CD4-positive, CD25-positive, alpha-beta regulatory T cell (primary cell): Measurements from ENCODE around the gene VWA7. TPM values are rescaled to one million over a fixed set of nuclear protein-coding genes. Genes with fewer than 3 reads are reported as not detected.

Experiments
- ATAC-seq, 2 donors: fragments of 150-1000 bp; cut with Tn5 transposase; one replicate each; pipeline ENCODE4 v1.10.0; 2021; ENCODE audit warnings: low read depth in 2 of 2, moderate number of reproducible peaks in 2 of 2, moderate library complexity in 1 of 2
- DNase-seq, 3 donors: peaks; one replicate each; pipeline versions ENCODE4 v3.0.0 to v3.0.0-alpha.2; 2012 to 2022; ENCODE audit warnings: mixed read lengths in 1 of 3
- H3K27ac ChIP-seq: one replicate; pipeline ENCODE4 v1.7.0; 2013; ENCODE audit warnings: mild to moderate bottlenecking, low read length; ENCODE audit not compliant: insufficient read depth, poor library complexity, severe bottlenecking
- H3K27me3 ChIP-seq: one replicate; pipeline ENCODE4 v1.7.0; 2013; ENCODE audit warnings: low read length; ENCODE audit not compliant: control insufficient read depth, insufficient read depth
- H3K36me3 ChIP-seq: one replicate; pipeline ENCODE4 v1.7.0; 2013; ENCODE audit warnings: mild to moderate bottlenecking, low read length, moderate library complexity; ENCODE audit not compliant: control insufficient read depth, insufficient read depth
- H3K4me1 ChIP-seq: 2 replicates; pipeline ENCODE4 v1.7.0; 2013; ENCODE audit warnings: mild to moderate bottlenecking, low read length; ENCODE audit not compliant: insufficient read depth, control insufficient read depth, poor library complexity, severe bottlenecking
- H3K4me3 ChIP-seq: one replicate; pipeline ENCODE4 v1.7.0; 2013; ENCODE audit warnings: low read depth, mild to moderate bottlenecking, low read length, moderate library complexity
- H3K9me3 ChIP-seq, 2 experiments: 1 replicate in 1 of 2; 2 replicates in 1 of 2; pipeline ENCODE4 v1.7.0; 2013; ENCODE audit warnings: low read length in 2 of 2, mild to moderate bottlenecking in 1 of 2, moderate library complexity in 1 of 2; ENCODE audit not compliant: control insufficient read depth in 2 of 2
- H3K27ac Mint-ChIP-seq, 3 donors: one replicate each; pipeline ENCODE4 v1.8.0; 2020 to 2022; ENCODE audit warnings: mild to moderate bottlenecking in 3 of 3, mixed read lengths in 3 of 3, moderate library complexity in 2 of 3
- H3K27me3 Mint-ChIP-seq: one replicate; pipeline ENCODE4 v1.8.0; 2022; ENCODE audit warnings: mild to moderate bottlenecking, mixed read lengths
- H3K36me3 Mint-ChIP-seq: one replicate; pipeline ENCODE4 v1.8.0; 2020; ENCODE audit warnings: mixed read lengths
- H3K4me1 Mint-ChIP-seq, 4 donors: one replicate each; pipeline ENCODE4 v1.8.0; 2020 to 2022; ENCODE audit warnings: mixed read lengths in 4 of 4, mild to moderate bottlenecking in 1 of 4
- H3K4me3 Mint-ChIP-seq, 4 donors: one replicate each; pipeline ENCODE4 v1.8.0; 2020 to 2022; ENCODE audit warnings: mild to moderate bottlenecking in 4 of 4, mixed read lengths in 4 of 4, moderate library complexity in 3 of 4
- H3K9me3 Mint-ChIP-seq, 7 donors: one replicate each; pipeline ENCODE4 v1.8.0; 2020 to 2022; ENCODE audit warnings: mixed read lengths in 7 of 7, mild to moderate bottlenecking in 3 of 7, moderate library complexity in 2 of 7
- polyA plus RNA-seq, 4 donors: library from polyadenylated mRNA; unstranded; fragments of 300-500 nt; fragmentation: Illumina TruSeq; gene quantifications; one replicate each; pipeline ENCODE4 v1.2.3, GENCODE V29; 2021
- total RNA-seq: library from RNA; stranded (reverse); gene quantifications from one replicate; pipeline ENCODE4 v1.2.3, GENCODE V29; 2022

Gene VWA7
- total and polyA plus RNA-seq, 5 donors from 2014 or later = 0.91 to 6.8 (median 1.2) TPM

GRCh38 chr6:31721351-31722020 lies 55.6 kb downstream of the VWA7 start, which contains the start of gene LY6G6C:
TSS of gene LY6G6C (minus strand) at chr6:31721746. CDS start at chr6:31721679, 67 bp downstream.
- Histone ChIP-seq H3K36me3 (no peaks in the 10 kb centered on the region), H3K27me3 (no peaks in the 10 kb centered on the region), H3K4me3 (no peak within 1 kb of the TSS), H3K9me3 (no peaks in the 10 kb centered on the region), H3K27ac (no peak within 1 kb of the TSS), H3K4me1 (no peaks in the 10 kb centered on the region)
- H3K27me3 Mint-ChIP-seq = no peaks in the 10 kb centered on the region
- H3K4me3 Mint-ChIP-seq = no peak within 1 kb of the TSS
- peaks cover 0 to 4% (median 2%) of the 10 kb centered on the region in 4 donors for H3K4me1 Mint-ChIP-seq
- H3K27ac Mint-ChIP-seq = peak within 1 kb of the TSS in 1 of 3 donors; percentile 84
- ATAC-seq (no peak), DNase-seq (no peak)
- peaks cover 0 to 1% (median 0%) of the 10 kb centered on the region in 7 donors for H3K9me3 Mint-ChIP-seq
- H3K36me3 Mint-ChIP-seq = peaks cover 4% of the 10 kb centered on the region

GRCh38 chr6:31720196-31720770 lies 56.8 kb downstream of the VWA7 start:
- Histone ChIP-seq H3K27me3 (no peaks in the 10 kb centered on the region), H3K27ac (no peak overlapping the region), H3K4me1 (no peaks in the 10 kb centered on the region), H3K4me3 (no peak overlapping the region), H3K9me3 (no peaks in the 10 kb centered on the region), H3K36me3 (no peaks in the 10 kb centered on the region)
- DNase-seq (no peak), ATAC-seq (no peak)
- no peak overlapping the region for H3K4me3 Mint-ChIP-seq
- no peaks in the 10 kb centered on the region for H3K36me3 Mint-ChIP-seq
- no peaks in the 10 kb centered on the region for H3K4me1 Mint-ChIP-seq
- H3K27me3 Mint-ChIP-seq = no peaks in the 10 kb centered on the region
- no peaks in the 10 kb centered on the region for H3K9me3 Mint-ChIP-seq
- H3K27ac Mint-ChIP-seq = no peak overlapping the region

GRCh38 chr6:31719001-31719400 lies 58.1 kb downstream of the VWA7 start:
- H3K4me1 ChIP-seq = no peaks in the 10 kb centered on the region

GRCh38 chr6:31718265-31718664 lies 58.9 kb downstream of the VWA7 start:
- ATAC-seq (no peak), DNase-seq (no peak)
- no peaks in the 10 kb centered on the region for H3K4me1 ChIP-seq
- no peaks in the 10 kb centered on the region for H3K9me3 ChIP-seq
- Mint-ChIP-seq H3K4me3 (no peak overlapping the region), H3K27me3 (no peaks in the 10 kb centered on the region), H3K9me3 (no peaks in the 10 kb centered on the region), H3K36me3 (no peaks in the 10 kb centered on the region), H3K27ac (no peak overlapping the region), H3K4me1 (peaks cover 0 to 3% (median under 1%) of the 10 kb centered on the region in 4 donors)
- H3K27me3 ChIP-seq = no peaks in the 10 kb centered on the region
- H3K27ac ChIP-seq = no peak overlapping the region
- no peaks in the 10 kb centered on the region for H3K36me3 ChIP-seq
- no peak overlapping the region for H3K4me3 ChIP-seq

More at GRCh38 chr6:31719001-31719400, 58.1 kb downstream of the VWA7 start:
- H3K9me3 Mint-ChIP-seq = no peaks in the 10 kb centered on the region
- no peaks in the 10 kb centered on the region for H3K36me3 Mint-ChIP-seq
- no peaks in the 10 kb centered on the region for H3K27me3 Mint-ChIP-seq
- Histone ChIP-seq H3K4me3 (no peak overlapping the region), H3K36me3 (no peaks in the 10 kb centered on the region), H3K27me3 (no peaks in the 10 kb centered on the region), H3K27ac (no peak overlapping the region), H3K9me3 (no peaks in the 10 kb centered on the region)
- peaks cover 0 to 2% (median under 1%) of the 10 kb centered on the region in 4 donors for H3K4me1 Mint-ChIP-seq
- DNase-seq = no peak
- no peak for ATAC-seq
- no peak overlapping the region for H3K27ac Mint-ChIP-seq
- no peak overlapping the region for H3K4me3 Mint-ChIP-seq

- H3K27ac Mint-ChIP-seq = peak overlapping the region in 1 of 3 donors; percentile 15
- no peak overlapping the region for H3K4me3 Mint-ChIP-seq
- no peaks in the 10 kb centered on the region for H3K4me1 ChIP-seq
- no peaks in the 10 kb centered on the region for H3K36me3 ChIP-seq
- no peak for DNase-seq
- H3K27ac ChIP-seq = no peak overlapping the region
- H3K9me3 Mint-ChIP-seq = no peaks in the 10 kb centered on the region
- H3K27me3 Mint-ChIP-seq = peaks cover 1% of the 10 kb centered on the region
- no peaks in the 10 kb centered on the region for H3K36me3 Mint-ChIP-seq
- peaks cover 0 to 3% (median under 1%) of the 10 kb centered on the region in 4 donors for H3K4me1 Mint-ChIP-seq
- H3K9me3 ChIP-seq = no peaks in the 10 kb centered on the region
- no peak for ATAC-seq
- H3K4me3 ChIP-seq = no peak overlapping the region
- no peaks in the 10 kb centered on the region for H3K27me3 ChIP-seq
Measured at GRCh38 chr6:31717499-31718222, 59.5 kb downstream of the VWA7 start.

Other genes starting within 250 kb of the VWA7 start
Only the 30 nearest of the 43 such genes appear.
- gene AIF1, start 162.1 kb downstream of the VWA7 start, total RNA-seq = 9.9 TPM
- 10 to 100 TPM in 3 of 4 donors, 1 to 10 TPM in 1; 6.5 to 38.8 (median 19.3) TPM for gene AIF1, start 162.1 kb downstream of the VWA7 start, polyA plus RNA-seq
- 214 TPM for gene PRRC2A, start 156.6 kb downstream of the VWA7 start, total RNA-seq
- gene PRRC2A, start 156.6 kb downstream of the VWA7 start, polyA plus RNA-seq = 1 to 10 TPM; 2.8 to 5.0 (median 3.2) TPM
- gene BAG6, start 124.7 kb downstream of the VWA7 start, total RNA-seq = 213 TPM
- 10 to 100 TPM; 13.5 to 19.7 (median 18.0) TPM for gene BAG6, start 124.7 kb downstream of the VWA7 start, polyA plus RNA-seq
- gene APOM, start 121.4 kb downstream of the VWA7 start, total RNA-seq = 1.7 TPM
- gene APOM, start 121.4 kb downstream of the VWA7 start, polyA plus RNA-seq = 1 to 10 TPM; 2.5 to 4.1 (median 2.8) TPM
- 18.8 TPM for gene C6orf47, start 116.5 kb downstream of the VWA7 start, total RNA-seq
- 10 to 100 TPM; 24.2 to 30.5 (median 27.1) TPM for gene C6orf47, start 116.5 kb downstream of the VWA7 start, polyA plus RNA-seq
- gene GPANK1, start 112.3 kb downstream of the VWA7 start, total RNA-seq = 9.8 TPM
- 10 to 100 TPM; 21.6 to 27.3 (median 25.2) TPM for gene GPANK1, start 112.3 kb downstream of the VWA7 start, polyA plus RNA-seq
- gene CSNK2B, start 111.2 kb downstream of the VWA7 start, total RNA-seq = 141 TPM
- 100 to 1,000 TPM; 235 to 285 (median 261) TPM for gene CSNK2B, start 111.2 kb downstream of the VWA7 start, polyA plus RNA-seq
- 38.8 TPM for gene LY6G5B, start 107.4 kb downstream of the VWA7 start, total RNA-seq
- gene LY6G5B, start 107.4 kb downstream of the VWA7 start, polyA plus RNA-seq = not detected
- gene LY6G5C, start 96.3 kb downstream of the VWA7 start, total RNA-seq = 3.1 TPM
- gene LY6G5C, start 96.3 kb downstream of the VWA7 start, polyA plus RNA-seq = 10 to 100 TPM in 3 of 4 donors, 1 to 10 TPM in 1; 7.4 to 19.9 (median 11.9) TPM
- 78.4 TPM for gene ABHD16A, start 74.0 kb downstream of the VWA7 start, total RNA-seq
- 10 to 100 TPM; 33.4 to 43.2 (median 35.8) TPM for gene ABHD16A, start 74.0 kb downstream of the VWA7 start, polyA plus RNA-seq
- gene LY6G6F, start 70.5 kb downstream of the VWA7 start, total RNA-seq = 1.5 TPM
- not detected for gene LY6G6F, start 70.5 kb downstream of the VWA7 start, polyA plus RNA-seq
- not detected for gene LY6G6D, start 62.0 kb downstream of the VWA7 start, total RNA-seq
- gene LY6G6D, start 62.0 kb downstream of the VWA7 start, polyA plus RNA-seq = not detected
- not detected for gene LY6G6C, start 55.6 kb downstream of the VWA7 start, total RNA-seq
- gene LY6G6C, start 55.6 kb downstream of the VWA7 start, polyA plus RNA-seq = not detected
- gene MPIG6B, start 54.0 kb downstream of the VWA7 start, total RNA-seq = 10.8 TPM
- gene MPIG6B, start 54.0 kb downstream of the VWA7 start, polyA plus RNA-seq = under 1 TPM in 1 of 4 donors, not detected in 3; 0.43 TPM
- 13.6 TPM for gene DDAH2, start 48.0 kb downstream of the VWA7 start, total RNA-seq
- gene DDAH2, start 48.0 kb downstream of the VWA7 start, polyA plus RNA-seq = 10 to 100 TPM; 16.0 to 19.8 (median 17.7) TPM
- 192 TPM for gene CLIC1, start 40.8 kb downstream of the VWA7 start, total RNA-seq
- 100 to 1,000 TPM; 481 to 771 (median 621) TPM for gene CLIC1, start 40.8 kb downstream of the VWA7 start, polyA plus RNA-seq
- gene MSH5, start 37.3 kb downstream of the VWA7 start, total RNA-seq = 17.4 TPM
- gene MSH5, start 37.3 kb downstream of the VWA7 start, polyA plus RNA-seq = 1 to 10 TPM; 1.2 to 3.3 (median 1.3) TPM
- gene SAPCD1, start 14.7 kb downstream of the VWA7 start, total RNA-seq = 2.3 TPM
- not detected for gene SAPCD1, start 14.7 kb downstream of the VWA7 start, polyA plus RNA-seq
- gene VARS1, start 18.4 kb upstream of the VWA7 start, total RNA-seq = 63.4 TPM
- gene VARS1, start 18.4 kb upstream of the VWA7 start, polyA plus RNA-seq = 10 to 100 TPM; 27.1 to 45.1 (median 29.9) TPM
- gene LSM2, start 29.6 kb upstream of the VWA7 start, total RNA-seq = 29.3 TPM
- gene LSM2, start 29.6 kb upstream of the VWA7 start, polyA plus RNA-seq = 100 to 1,000 TPM in 1 of 4 donors, 10 to 100 TPM in 3; 80.0 to 122 (median 87.5) TPM
- 5.5 TPM for gene HSPA1L, start 38.0 kb upstream of the VWA7 start, total RNA-seq
- gene HSPA1L, start 38.0 kb upstream of the VWA7 start, polyA plus RNA-seq = 1 to 10 TPM; 2.2 to 4.2 (median 3.5) TPM
- 30.6 TPM for gene HSPA1A, start 38.2 kb upstream of the VWA7 start, total RNA-seq
- 10 to 100 TPM; 65.7 to 93.0 (median 80.5) TPM for gene HSPA1A, start 38.2 kb upstream of the VWA7 start, polyA plus RNA-seq
- gene HSPA1B, start 50.4 kb upstream of the VWA7 start, total RNA-seq = 27.3 TPM
- gene HSPA1B, start 50.4 kb upstream of the VWA7 start, polyA plus RNA-seq = 1 to 10 TPM; 2.3 to 6.8 (median 3.0) TPM
- gene NEU1, start 85.5 kb upstream of the VWA7 start, total RNA-seq = 29.1 TPM
- 10 to 100 TPM; 26.4 to 32.4 (median 29.7) TPM for gene NEU1, start 85.5 kb upstream of the VWA7 start, polyA plus RNA-seq
- gene SLC44A4, start 101.7 kb upstream of the VWA7 start, total RNA-seq = 1.0 TPM
- not detected for gene SLC44A4, start 101.7 kb upstream of the VWA7 start, polyA plus RNA-seq
- gene EHMT2, start 120.4 kb upstream of the VWA7 start, total RNA-seq = 46.4 TPM
- gene EHMT2, start 120.4 kb upstream of the VWA7 start, polyA plus RNA-seq = 10 to 100 TPM; 29.4 to 33.5 (median 31.9) TPM
- 0.20 TPM for gene ZBTB12, start 124.8 kb upstream of the VWA7 start, total RNA-seq
- gene ZBTB12, start 124.8 kb upstream of the VWA7 start, polyA plus RNA-seq = not detected
- 1.3 TPM for gene C2, start 150.4 kb upstream of the VWA7 start, total RNA-seq
- gene C2, start 150.4 kb upstream of the VWA7 start, polyA plus RNA-seq = under 1 TPM in 1 of 4 donors, not detected in 3; 0.47 TPM
- 0.64 TPM for gene CFB, start 168.8 kb upstream of the VWA7 start, total RNA-seq
- 1 to 10 TPM in 3 of 4 donors, under 1 TPM in 1; 0.68 to 1.9 (median 1.6) TPM for gene CFB, start 168.8 kb upstream of the VWA7 start, polyA plus RNA-seq
- gene NELFE, start 181.6 kb upstream of the VWA7 start, total RNA-seq = 51.4 TPM
- 10 to 100 TPM; 52.9 to 62.3 (median 60.5) TPM for gene NELFE, start 181.6 kb upstream of the VWA7 start, polyA plus RNA-seq